Measurements from ENCODE around the gene C6orf132. TPM values are rescaled to one million over a fixed set of nuclear protein-coding genes. Genes with fewer than 3 reads are reported as not detected.

C6orf132 gene
- total and polyA plus RNA-seq, 9 of the 15 experiments (the other 6 are each of a cell fraction or from before 2014, with no cell fraction given) = 0.06 to 0.35 (median 0.14) TPM

GRCh38 chr6:42104095-42104803 lies 38.2 kb downstream of the C6orf132 start:
- H4K20me1 ChIP-seq (replicated peaks; ENCODE audit: control insufficient read depth, insufficient read depth, low read length) = no peaks in the 10 kb centered on the region
- H3K9ac ChIP-seq (ENCODE audit: insufficient read depth in 1 of 2, low read depth in 2 of 2, low read length in 2 of 2) = peak overlapping the region; percentile 82 to 94
- no peaks in the 10 kb centered on the region for H3K36me3 ChIP-seq (ENCODE audit: control insufficient read depth, insufficient read depth, low read length)
- H3K27me3 ChIP-seq (ENCODE audit: control insufficient read depth in 2 of 2, insufficient read depth in 2 of 2, low read length in 2 of 2) = peaks cover 3 to 6% of the 10 kb centered on the region in 2 experiments; a peak in 2 of 5 replicates
- FAIRE-seq (peak; percentile 89), ATAC-seq (peak; percentile 88), DNase-seq (ENCODE audit: extremely low read depth in 1 of 4, low spot score in 3 of 4) (peak; percentile 93 to 96 (median 94))
- no TSS peak for BruUV-seq (replicated peaks)
- POLR2A ChIA-PET = interaction anchor here (0.5 to 6.1 kb wide), 23 partner anchors 8 to 486 kb away, joined by 3 to 48 read pairs (median 4); partner anchors contain the start of gene TAF8
- H2AFZ ChIP-seq (ENCODE audit: low read depth, low read length) = peak overlapping the region; percentile 99
- CTCF ChIA-PET (ENCODE audit: low intra/inter-chr PET ratio) = interaction anchor here (0.5 to 2.3 kb wide), 9 partner anchors 11 to 736 kb away, joined by 3 to 26 read pairs (median 3); partner anchors contain the start of gene TOMM6
- in situ Hi-C loops (cut with MboI) (no loop called here), intact Hi-C loops (cut with micrococcal nuclease) (loop anchor here (1.0 to 10.0 kb wide), 5 partner anchors 12 to 111 kb away; partner anchors contain the start of gene MRPS10)
- H3K4me1 ChIP-seq (replicated peaks in 1 of 2; ENCODE audit: control insufficient read depth in 2 of 2, insufficient read depth in 2 of 2, low read length in 2 of 2) = peaks cover 43 to 56% of the 10 kb centered on the region in 2 experiments
- no peaks in the 10 kb centered on the region for H3K79me2 ChIP-seq (ENCODE audit: control insufficient read depth, insufficient read depth, low read length)
- H3K4me3 ChIP-seq = peak overlapping the region; percentile 50
- no peaks in the 10 kb centered on the region for H3K9me1 ChIP-seq (ENCODE audit: control insufficient read depth, insufficient read depth, low read length)
- H3K9me3 ChIP-seq (replicated peaks; ENCODE audit: control insufficient read depth, insufficient read depth, low read depth, low read length) = no peaks in the 10 kb centered on the region
- under 1% methylated on average over 54 of the region's 66 CpGs for WGBS (ENCODE audit: insufficient coverage, low coverage, missing lambda C conversion rate)
- H3K4me2 ChIP-seq (ENCODE audit: insufficient read depth, low read length) = peak overlapping the region; percentile 76
- peak overlapping the region; percentile 74 for H3K27ac ChIP-seq (ENCODE audit: extremely low read depth, low read depth, low read length)
- TF ChIP-seq SIN3A (IDR thresholded peaks at IDR 0.05; ENCODE audit: borderline replicate concordance in 2 of 2, control insufficient read depth in 1 of 2, low read depth in 2 of 2, low read length in 2 of 2) (peak in 1 of 2 experiments; percentile 26; a peak in 1 of 4 replicates), ZC3H4 (CRISPR knock-in tag; IDR thresholded peaks at IDR 0.05; ENCODE audit: borderline replicate concordance) (no peak), ZNF12 (CRISPR knock-in tag; IDR thresholded peaks at IDR 0.05) (no peak), IRF2 (CRISPR knock-in tag; IDR thresholded peaks at IDR 0.05) (peak; percentile 26; the same call in 1 of the 2 replicates), RCOR1 (IDR thresholded peaks at IDR 0.05; ENCODE audit: borderline replicate concordance in 1 of 2, low read depth in 2 of 2, low read length in 2 of 2) (peak in 1 of 2 experiments; percentile 48; a peak in 2 of 4 replicates), NFE2 (IDR thresholded peaks at IDR 0.05; ENCODE audit: low read depth) (no peak), RB1 (IDR thresholded peaks at IDR 0.05; ENCODE audit: low read depth) (peak; percentile 94), USF1 (CRISPR knock-in tag; IDR thresholded peaks at IDR 0.05) (no peak), ZZZ3 (IDR thresholded peaks at IDR 0.05) (no peak), CEBPB (tag; IDR thresholded peaks at IDR 0.05) (peak; percentile 88), RBM25 (IDR thresholded peaks at IDR 0.05; ENCODE audit: low read depth, low read length, severe bottlenecking) (peak; percentile 92), DMBX1 (CRISPR knock-in tag; IDR thresholded peaks at IDR 0.05; ENCODE audit: borderline replicate concordance) (no peak), ATF2 (CRISPR knock-in tag; IDR thresholded peaks at IDR 0.05) (peak; percentile 39; the same call in 1 of the 2 replicates), PHB2 (IDR thresholded peaks at IDR 0.05; ENCODE audit: low read depth) (no peak)
- TF ChIP-seq, protein P1, sequence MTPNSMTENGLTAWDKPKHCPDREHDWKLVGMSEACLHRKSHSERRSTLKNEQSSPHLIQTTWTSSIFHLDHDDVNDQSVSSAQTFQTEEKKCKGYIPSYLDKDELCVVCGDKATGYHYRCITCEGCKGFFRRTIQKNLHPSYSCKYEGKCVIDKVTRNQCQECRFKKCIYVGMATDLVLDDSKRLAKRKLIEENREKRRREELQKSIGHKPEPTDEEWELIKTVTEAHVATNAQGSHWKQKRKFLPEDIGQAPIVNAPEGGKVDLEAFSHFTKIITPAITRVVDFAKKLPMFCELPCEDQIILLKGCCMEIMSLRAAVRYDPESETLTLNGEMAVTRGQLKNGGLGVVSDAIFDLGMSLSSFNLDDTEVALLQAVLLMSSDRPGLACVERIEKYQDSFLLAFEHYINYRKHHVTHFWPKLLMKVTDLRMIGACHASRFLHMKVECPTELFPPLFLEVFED (CRISPR knock-in tag; conservative IDR thresholded peaks at IDR 0.05) = 0 out of 2 replicates have a peak, but pooled peaks have one; percentile 24

All from K562 (cell line).